Kidney tubule cell (primary cell): ENCODE results near the gene RCAN3.

Experiments
- DNase-seq: peaks from one replicate; pipeline ENCODE4 v3.0.0-alpha.2; 2018; ENCODE audit warnings: low spot score

Gene RCAN3

DNA sequence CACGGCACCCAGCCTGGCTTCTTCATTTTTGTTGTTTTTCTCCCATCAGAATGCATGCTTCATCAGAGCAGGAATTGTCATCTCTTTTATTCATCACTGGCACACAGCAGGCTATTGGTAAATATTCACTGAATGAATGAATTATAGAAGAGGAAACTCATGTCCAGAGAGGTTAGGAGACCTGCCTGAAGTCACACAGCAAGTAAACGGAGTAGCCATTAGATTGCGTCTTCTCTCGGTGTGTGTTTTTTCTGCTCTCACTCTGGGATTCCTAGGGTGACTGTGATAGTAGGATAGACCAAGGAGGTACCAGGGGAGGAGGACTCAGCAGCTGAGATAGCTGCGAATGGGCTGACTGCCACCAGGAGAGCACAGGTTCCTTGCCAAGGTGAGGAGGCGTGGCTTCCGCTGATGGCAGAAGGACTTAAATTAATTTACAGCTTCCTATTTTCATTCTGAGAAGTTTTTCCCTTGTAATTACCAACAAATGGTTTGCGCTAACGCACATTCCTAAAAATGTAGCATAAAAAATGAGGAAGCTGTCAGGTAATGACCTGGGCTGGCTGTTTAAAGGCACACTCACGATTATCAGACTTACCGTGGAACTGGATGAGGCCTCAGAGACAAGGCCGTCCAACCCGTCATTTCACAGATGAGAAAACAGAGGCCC is 48.8 kb downstream of the RCAN3 start:
- DNase-seq, result no peak

DNA sequence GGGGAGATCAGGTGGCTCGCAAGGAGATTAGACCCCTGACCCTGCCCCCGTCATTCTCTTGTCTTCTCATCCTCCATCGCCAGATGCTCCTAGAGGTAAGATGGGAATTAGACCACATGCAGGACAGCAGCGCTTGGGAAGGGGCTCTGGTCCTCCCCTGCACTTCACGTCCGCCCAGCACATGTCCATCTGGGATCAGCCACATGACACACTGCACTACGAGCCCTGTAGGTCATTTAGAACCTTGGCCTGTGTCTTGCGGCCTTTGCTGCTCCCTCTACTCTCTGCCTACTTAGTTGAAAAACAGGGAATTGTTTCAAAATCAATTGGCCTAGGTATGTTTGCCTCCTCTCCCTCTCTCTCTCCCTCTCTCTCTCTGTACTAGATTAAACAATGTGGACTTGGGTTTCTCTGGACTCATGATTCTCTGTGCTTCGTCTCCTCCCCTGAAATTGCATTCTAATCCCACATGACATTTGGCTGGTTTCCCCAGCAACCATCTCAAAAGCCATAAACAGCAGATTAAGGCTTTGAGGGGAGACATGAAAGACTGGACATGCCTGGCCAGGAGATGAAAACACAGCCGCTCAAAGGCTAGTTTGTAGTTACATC is 49.4 kb downstream of the RCAN3 start:
- DNase-seq, result no peak

DNA sequence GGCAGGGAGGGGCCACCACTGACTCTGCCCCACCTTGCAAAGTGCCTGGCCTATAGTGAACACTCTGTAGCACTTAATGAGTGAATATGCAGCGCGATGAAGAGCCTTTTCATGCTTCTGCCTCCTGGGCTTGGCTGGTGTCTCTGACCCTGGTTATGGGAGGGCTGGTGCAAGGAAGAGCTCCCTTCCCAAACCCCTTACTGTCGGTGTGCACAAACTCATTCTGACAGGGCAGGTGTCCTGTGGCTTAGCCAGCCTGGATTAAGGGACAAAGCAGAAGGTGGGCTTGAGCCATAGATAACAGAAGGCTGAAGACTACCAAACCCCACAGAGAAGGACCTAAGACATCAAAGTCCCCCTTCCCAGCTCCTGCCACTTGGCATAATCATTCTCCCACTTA is 51.3 kb downstream of the RCAN3 start:
- no peak for DNase-seq

DNA sequence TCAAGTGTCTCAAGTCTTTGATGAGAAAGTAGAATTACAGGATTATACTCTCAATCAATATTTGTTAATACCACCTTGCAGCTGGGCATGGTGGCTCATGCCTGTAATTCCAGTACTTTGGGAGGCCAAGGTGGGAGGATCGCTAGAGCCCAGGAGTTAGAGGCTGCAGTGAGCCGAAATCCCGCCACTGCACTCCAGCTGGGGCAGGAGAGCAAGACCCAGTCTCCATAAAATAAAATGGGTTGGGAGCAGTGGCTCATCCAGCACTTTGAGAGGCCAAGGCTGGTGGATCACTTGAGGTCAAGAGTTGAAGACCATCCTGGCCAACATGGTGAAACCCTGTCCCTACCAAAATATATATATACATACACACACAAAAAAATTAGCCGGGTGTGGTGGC is 52.1 kb downstream of the RCAN3 start:
- DNase-seq, result no peak

DNA sequence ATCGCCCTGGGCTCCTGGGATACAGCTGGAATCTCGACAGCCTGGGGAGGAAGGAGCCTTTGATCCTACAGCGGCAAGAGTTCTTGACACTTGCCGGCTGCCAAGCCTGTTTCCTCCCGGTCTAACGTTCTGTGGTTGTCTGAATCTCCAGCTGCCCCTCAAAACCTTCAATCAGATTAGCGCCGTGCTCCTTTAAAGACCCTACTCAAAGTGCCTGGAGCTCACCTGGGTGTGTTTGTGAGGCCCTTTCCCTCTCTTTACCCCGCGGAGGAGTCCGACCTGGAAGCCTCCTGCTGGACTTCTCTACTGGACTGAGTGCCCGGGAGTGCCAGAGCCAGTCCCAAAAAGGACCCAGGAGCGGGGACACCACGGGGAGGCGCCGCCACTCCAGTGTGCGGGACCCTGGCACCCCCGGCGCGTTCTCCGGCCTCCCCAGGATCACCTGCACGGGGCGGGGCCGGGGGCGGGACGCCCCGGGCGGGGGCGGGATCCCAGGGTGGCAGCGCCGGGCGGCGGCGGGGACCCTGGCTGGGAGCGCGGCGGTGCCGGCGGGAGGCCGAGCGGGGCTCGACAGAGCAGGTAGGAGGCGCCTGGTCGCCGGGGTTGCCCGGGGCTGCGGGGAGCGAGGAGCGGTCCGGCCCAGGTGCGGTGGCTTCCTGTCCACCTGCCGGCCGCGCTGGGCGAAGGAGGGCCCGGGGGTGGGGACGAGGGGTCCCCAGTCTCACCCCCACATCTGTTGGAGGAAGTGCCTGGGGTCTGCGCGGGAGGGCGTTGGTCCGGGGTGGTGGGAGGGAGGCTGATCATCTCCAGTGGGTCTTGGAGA is 53.2 kb downstream of the RCAN3 start, which contains the start of gene NCMAP:
Gene NCMAP, plus strand, starts transcription at position 497 of the 823 bp plus-strand sequence. CDS start 39,344 bp downstream, outside the sequence.
- peak; percentile 38 for DNase-seq

DNA sequence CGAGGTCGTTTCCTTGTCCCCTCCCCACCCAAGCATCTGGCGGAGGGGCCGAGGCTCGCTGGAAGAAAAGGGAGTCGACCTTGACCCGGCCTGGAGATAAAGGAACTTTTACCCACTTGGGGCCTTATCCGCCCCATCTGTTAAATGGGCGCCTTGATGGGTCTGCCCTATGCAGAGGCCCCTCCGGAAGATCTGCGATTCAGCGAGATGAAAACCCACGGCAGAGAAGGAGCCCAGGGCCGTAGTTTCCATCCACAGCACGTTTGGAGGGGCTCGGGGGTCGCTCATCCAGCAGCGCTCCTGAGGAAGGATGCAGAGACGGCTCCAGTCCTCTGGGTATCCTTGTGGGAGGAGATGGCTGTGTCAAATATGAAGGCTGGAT is 53.8 kb downstream of the RCAN3 start:
- DNase-seq, result no peak

DNA sequence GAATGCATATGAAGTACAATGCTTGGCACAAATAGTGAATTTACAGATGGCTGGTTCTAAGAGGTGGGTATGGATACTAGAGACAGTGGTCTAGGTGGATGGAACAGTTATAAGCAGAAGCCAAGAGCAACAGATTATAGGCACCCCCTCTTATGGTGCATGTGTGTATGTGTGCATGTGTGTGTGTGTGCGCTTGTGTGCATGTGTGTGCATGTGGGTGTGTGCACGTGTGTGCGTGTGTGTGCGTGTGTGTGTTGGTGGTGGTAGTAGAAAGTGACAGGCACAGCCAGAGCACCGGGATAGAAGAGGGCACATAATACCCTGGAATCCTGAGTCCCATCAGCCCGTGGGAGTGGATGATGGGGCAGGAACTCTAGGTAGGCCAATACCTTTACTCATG is 54.6 kb downstream of the RCAN3 start:
- no peak for DNase-seq

DNA sequence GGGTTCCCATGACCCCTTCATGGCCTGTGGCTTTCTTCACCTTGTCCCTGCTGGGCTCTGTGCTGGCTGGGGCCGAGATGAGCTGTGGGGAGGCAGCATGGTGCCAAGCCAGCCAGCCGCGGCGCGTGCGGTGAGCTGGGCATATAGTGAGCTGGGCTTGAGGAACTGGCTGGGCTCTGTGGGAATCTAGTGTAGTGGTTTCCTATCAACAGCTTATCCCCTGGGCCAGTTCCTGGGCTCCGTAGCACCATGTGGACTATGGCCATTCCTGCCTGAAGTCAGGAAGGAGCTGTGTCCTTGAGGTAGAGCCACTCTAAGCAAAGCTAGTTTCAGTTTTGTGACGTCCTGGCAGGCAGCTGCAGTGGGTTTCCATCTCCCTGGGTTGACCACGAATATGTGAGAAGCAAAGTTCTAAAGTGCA is 55.1 kb downstream of the RCAN3 start:
- DNase-seq, result peak; percentile 32

DNA sequence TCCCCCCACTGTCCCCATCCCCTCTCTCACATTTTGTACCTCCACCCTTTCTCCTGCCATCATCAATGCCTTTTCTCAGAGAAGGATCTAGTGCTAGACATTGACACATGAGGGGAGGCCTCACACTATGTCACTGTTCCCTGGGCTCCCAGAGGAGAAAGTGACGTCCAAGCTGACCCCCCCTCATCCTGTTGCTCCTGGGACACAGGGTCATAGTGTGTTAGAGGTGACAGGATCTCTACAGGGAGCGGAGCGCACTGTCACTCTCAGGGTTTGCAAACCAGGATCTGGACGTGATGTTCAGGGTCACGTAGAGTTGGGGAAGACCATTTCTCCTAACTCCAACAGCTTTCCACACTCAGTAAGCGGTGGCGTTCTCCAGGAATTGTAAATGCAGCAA is 55.8 kb downstream of the RCAN3 start:
- no peak for DNase-seq

DNA sequence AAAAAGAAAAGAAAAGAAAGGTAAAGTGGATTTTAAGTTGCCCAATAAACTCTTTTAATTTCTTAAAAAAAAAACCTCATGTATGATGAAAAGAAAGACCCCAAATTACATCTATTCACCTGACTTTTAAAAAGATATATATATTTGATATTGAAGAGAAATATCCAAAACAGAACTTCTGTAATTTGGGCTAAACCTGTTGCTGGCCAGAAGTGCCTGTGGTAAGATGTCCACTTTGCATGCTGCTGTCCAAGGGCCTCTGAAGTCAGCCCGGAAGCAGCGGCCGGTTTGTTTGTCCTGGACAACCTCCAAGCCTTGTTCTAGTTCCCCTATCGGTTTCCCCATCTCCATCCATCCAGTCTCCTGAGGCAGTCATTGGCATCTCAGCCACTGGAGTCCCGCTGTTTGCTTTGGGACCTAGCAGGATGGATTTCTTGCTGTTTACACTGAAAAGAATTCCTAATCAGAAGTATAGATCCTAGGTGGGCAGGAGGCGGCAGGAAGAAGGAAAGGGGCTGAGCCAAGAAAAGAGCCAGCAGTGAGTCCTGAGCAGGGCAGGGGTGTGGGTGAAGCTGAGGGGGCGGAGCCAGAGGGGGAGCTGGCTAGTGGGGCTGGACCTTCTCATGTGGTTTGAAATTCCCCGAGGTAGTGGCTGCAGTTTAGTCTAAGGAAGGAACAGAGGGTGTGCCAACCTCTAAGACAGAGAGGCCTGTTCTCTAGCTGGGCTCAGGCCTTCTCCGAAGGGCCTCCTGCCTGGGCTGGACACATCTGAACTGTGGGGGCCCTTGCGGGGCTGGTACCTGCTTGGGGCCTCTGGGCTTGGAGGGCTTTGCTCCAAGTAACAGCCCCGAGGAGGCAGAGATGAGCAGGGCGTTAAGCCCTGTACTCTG is 56.5 kb downstream of the RCAN3 start:
- DNase-seq, result peak; percentile 90

DNA sequence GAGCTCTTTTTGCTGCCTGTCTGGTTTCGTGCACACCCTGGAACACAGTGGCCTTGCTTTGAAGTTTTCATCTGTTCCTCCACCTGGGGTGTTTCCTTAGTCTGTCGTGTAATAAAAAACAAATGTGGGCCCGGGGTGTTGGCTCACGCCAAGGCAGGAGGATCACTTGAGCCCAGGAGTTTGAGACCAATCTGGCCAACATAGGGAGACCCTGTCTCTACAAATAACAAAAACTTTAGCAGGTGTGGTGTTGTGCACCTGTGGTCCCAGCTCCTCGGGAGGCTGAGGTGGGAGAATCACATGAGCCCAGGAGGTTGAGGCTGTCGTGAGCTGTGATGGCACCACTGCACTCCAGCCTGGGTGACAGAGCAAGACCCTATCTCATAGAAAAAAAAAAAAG is 57.7 kb downstream of the RCAN3 start:
- DNase-seq, result no peak

DNA sequence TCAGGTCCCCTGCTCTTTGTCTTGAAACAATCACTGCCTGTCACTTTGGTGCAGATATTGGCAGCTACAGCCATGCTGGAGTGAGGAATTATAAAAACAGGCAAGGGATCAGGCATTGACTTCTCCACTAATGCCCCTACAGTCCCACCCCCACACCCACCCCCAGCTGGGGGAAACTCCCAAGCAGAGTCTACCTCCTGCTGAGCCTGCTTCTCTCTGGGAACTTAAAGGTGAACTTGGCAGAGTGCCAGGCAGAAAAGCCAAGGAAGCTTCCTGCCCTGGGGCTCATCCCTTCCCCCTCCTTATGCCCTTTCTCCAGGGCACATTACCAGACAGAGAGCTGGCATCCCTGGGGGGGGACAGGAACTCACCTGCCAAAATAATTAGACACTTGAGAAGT is 60.0 kb downstream of the RCAN3 start:
- peak; percentile 92 for DNase-seq

DNA sequence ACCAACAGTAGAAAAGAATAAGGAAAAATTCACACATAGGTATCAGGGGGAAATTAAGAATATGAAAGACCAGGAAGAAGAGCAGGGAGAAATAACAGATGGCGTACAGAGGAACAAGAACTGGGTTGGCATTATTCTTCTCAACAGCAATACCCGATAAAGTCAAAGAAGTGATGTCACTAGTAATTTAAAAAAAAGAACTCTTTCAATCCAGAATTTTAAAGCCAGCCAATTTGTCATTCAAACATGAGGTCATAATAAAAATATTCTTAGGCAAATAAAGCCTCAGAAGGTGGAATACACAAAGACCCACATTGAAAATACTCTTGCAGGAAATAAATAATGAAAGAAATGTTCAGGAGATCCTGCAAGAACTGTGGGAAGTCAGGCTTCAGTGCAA is 62.1 kb downstream of the RCAN3 start:
- no peak for DNase-seq

DNA sequence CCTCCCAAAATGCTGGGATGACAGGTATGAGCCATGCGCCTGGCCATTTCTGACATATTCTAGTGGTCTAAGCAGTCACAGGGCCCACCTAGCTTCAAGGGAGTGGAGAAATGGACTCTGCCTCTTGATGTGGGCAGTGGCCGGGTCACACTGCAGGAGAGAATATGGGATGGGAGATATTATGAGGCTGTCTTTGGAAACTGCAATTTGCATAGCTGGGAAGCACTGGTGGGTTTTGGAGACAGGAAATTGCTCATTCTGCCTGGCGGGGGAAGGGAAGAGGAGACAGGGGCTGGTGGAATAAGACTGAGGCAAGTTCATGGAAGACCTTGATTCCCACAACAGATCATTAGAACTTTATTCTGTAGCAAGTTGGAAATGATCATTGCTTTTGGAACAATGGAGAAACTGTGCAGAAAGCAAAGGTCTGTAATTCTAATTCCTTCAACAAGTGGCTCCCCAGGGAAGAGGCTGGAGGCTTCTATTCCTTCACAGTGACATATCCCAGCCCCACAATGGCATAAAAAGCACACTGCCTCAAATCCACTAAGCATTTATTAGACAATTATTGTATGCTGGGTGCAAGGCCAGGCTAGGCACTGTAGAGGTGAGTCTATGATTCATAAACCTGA is 63.7 kb downstream of the RCAN3 start:
- peak; percentile 63 for DNase-seq

DNA sequence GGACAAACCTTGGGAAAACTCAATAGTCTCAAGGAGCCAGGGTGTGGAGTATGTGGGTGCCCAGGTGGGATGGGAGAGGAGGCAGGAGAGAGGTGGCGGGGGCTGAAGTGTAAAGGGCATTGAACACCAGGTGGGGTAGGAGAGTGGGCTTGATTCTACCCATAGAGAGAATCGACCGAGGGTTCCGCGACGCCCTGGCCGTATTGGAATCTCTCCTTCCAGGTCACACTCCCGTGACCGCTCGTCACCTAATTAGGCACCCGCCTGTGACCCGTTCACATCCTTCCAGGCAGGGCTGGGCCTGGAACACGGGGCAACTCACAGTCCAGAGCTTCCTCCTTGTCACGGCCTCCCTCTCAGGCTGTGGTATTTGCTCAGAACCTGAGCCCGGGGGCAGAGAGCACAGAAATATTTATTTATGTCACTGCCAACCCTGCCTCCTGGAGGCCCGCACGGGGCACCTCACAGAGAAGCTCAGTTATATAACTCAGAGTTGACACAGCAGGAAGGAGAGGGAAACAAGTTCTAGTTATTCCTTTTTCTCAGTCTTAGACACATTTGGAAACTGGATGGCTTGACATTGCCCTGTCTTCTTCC is 65.3 kb downstream of the RCAN3 start:
- DNase-seq, result peak; percentile 85

DNA sequence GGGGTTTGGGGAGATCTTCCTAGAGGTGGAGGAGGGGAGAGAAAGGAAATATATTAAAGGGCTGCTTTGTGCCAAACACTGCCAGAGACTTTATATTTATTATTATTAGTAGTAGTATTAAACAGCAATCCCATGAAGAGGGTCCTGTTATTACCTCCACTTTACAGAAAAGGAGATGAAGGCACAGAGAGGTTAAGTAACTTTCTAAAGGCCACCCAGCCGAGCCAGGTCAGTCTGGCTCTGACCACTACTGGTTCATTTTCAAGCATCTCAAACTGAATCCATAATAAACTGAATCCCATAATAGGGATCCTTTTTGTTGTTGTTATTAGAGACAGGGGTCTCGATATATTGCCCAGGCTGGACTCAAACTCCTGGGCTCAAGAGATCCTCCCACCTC is 65.8 kb downstream of the RCAN3 start:
- DNase-seq, result no peak

DNA sequence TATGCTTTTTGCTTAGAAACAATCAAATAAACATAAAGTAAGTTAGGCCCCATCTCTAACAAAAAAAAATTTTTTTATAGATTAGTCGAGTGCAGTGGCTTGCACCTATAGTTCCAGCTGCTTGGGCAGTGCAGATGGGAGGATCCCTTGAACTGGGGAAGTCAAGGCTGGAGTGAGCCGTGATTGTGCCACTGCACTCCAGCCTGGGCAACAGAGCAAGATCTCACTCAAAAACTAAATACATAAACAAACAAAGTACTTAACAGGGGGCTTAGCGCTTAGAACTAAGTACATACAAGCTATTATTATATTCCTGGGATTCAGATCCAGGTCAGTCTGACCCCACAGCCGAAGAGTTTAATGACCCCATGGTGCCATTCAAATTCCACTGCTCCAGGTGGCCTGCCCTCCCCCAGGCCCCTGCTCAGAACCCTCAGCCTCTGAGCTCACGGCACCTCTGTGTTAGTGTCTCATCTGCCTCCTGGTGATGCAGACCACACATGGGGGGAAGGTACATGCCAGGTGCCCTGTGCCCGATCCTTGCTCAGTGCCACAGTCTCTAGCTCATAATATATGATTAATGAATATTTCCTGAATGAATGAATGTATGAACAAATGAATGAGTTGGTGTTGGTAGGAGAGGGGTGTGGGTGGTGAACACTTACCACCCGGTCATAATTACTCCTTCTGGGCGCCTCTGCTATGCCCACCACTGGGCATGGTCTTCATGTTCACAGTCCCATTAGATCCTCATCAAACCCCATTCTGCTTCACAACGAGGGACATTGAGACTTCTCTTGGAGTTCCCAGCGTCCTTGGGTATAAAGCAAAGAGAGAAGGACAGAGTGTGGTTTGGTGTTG is 67.9 kb downstream of the RCAN3 start:
- DNase-seq, result no peak

DNA sequence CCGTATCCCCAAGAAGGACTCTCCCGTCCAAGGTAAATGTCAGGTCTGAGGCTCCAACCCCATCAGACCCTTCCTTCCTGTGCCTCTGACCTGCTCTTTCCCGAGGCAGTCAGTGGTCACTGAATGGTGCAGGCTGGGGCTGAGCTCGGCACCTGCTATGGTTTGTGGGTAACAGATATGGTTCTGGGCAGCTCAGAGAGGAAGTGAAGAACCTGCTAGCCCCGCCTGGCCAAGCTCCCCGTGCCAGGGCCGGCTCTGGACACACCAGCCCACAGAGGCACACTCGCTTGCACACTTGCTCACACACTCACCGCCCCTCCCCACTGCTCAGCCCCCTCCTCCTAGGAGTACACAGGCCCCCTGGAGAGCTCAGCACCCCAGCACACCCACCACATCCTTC is 69.7 kb downstream of the RCAN3 start:
- no peak for DNase-seq

DNA sequence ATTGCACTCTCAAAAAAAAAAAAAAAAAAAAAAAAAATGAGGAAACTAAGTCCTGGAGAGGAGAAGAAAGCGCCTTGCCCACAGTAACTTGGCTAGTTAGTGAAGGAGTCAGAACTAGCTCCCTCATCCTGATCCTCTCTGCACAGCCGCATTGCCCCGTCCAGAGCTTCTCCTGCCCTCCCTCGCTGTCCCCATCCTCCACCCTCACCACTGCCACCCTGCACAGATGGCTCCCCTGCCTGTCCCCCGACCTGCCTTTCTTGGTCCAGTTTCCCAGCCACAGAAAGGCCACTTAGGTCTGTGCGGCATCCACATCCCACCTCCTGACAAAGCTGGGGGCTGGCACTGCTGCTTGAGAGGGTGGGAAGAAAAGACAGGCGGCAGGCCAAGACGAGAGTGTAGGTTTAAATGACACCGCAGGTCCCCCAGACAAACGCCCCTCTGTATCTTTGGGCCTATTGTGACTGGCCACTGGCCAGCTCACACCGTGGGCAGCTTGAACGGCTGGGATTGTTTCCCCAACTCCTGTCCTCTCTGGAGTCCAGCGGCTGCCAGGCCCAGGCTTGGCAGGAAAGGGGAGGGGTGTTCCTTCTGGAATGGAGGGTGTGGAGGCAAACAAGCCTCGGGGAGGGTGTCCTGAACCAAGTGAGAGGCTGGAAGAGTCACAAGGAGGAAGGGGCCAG is 73.4 kb downstream of the RCAN3 start:
- DNase-seq, result no peak

DNA sequence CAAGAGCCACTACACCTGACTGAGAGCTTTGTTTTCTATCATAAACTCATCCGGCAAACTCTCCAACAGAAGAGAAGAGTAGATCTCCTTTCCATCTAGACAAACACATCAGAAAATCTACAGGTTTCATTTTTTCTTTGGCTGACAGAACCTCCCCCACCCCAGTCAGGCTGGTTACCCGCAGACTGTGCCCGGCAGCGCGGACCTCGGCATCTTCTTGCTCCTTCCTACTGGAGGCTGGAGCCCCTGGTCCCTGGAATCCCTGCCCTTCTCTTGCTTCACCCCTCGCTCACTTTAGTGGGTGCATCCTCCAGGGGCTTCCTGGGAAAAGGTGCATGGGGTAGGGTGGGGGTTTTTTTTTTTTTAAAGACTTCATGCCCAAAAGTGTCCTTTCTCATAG is 76.2 kb downstream of the RCAN3 start:
- no peak for DNase-seq
